ENCODE measurements around the gene DGLUCY. TPM values are rescaled to one million over a fixed set of nuclear protein-coding genes. Genes with fewer than 3 reads are reported as not detected.
"Not testable (repeated sequence)": the region's sequence is repeated elsewhere in the genome, so short reads cannot be mapped to it uniquely, and the experiment has no call there.

The DGLUCY gene
- total RNA-seq, 2 donors from 2014 or later, result 70.5 to 90.5 TPM

DNA sequence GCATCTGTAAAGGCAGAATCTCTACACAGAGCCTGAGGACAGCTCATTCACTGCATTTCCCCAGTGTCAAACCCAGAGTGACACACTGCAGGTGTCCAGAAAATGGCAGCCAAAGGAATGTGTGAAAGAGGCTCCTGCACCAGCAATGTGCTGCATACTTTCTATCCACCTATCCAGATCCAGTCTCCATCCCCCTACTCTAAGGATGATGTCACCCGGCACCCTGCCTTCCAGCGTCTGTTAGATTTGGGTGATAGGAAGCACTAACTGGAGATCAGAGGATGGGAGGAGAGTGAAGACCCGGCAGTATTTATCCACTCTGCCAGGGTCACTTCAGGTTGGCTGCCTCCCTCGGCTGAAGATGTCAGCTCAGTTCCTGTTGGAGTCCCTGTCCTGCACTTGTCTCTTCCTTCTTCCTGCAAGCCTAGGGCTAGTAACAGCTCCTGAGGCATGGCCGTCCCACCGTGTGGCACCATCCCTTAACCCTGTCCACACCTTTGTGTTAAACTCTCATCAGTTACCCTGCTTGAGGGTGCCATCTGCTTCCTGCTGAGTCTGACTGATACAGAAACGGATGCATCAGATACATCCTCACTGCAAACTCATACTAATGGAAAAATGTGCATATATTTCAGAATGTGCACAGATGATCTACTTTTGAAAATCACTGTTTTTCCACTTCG lies 143.6 kb downstream of the DGLUCY start:
- no peaks in the 10 kb centered on the region for H3K36me3 Mint-ChIP-seq (ENCODE audit: insufficient read depth in 2 of 2)
- H3K27me3 Mint-ChIP-seq (ENCODE audit: low read depth), result no peaks in the 10 kb centered on the region
- DNase-seq (no peak), ATAC-seq (replicated peaks in 1 of 2) (peak; percentile 22 to 41)
- peak overlapping the region; percentile 31 to 34 for H3K4me3 Mint-ChIP-seq
- peaks cover 80% of the 10 kb centered on the region for H3K4me1 Mint-ChIP-seq (ENCODE audit: low read depth)
- H3K9me3 Mint-ChIP-seq, result no peaks in the 10 kb centered on the region
- peak overlapping the region; percentile 70 for H3K27ac Mint-ChIP-seq

DNA sequence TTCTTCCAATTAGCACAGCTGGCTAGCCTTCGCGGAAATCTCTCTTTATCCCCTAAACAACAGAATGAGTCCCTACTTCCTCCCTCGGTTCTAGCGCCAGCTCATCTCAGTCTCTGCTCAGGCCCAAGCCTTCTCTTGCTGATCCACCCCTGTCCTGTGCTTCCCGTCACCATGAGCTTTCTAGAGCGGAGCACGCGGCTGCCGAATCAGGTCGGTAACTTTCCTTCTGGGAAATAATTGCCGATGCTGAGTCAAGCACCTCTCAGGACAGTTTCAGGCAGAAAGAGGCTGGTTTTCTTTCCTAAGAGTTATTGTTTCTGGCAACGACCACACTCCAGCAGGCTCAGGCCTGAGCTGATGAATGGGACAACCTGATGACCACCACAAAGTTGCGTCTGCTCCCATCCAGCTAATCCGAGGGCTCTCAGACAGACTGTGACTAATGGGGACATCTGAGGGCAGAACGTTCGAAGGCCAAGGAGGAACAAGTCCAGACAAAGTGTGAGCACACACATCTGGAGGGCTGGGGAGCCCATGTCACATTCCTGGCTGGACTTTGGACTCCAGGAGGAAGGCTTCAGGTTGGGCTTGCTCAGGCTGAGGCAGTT lies 144.2 kb downstream of the DGLUCY start:
- ATAC-seq (replicated peaks in 1 of 2) (peak in 1 of 2 donors; percentile 16), DNase-seq (no peak)

DNA sequence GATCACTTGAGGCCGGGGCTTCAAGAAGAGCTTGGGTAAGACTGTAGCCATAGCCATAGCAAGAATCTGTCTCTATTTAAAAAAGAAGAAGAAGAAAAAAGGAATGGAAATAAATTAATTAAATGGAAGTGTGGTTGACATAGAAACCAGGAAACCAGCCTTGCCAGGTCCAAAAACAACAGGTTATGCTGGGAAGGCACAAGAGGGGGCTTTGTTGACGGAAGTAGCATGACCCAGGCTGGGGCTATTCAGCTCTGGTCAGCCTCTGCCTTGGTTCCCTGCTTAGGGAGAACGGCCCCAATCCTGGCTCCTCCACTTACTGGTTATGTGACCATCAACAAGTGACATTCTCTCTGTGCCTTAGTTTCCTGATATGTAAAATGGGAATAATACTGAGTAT lies 145.0 kb downstream of the DGLUCY start:
- no peak for ATAC-seq (replicated peaks in 1 of 2)
- no peaks in the 10 kb centered on the region for H3K9me3 Mint-ChIP-seq
- peaks cover 86% of the 10 kb centered on the region for H3K4me1 Mint-ChIP-seq (ENCODE audit: low read depth)
- no peaks in the 10 kb centered on the region for H3K36me3 Mint-ChIP-seq (ENCODE audit: insufficient read depth in 2 of 2)
- H3K27ac Mint-ChIP-seq, result peak overlapping the region; percentile 18
- DNase-seq, result no peak
- no peak overlapping the region for H3K4me3 Mint-ChIP-seq
- no peaks in the 10 kb centered on the region for H3K27me3 Mint-ChIP-seq (ENCODE audit: low read depth)

More for the DNA sequence above, 144.2 kb downstream of the DGLUCY start:
- no peaks in the 10 kb centered on the region for H3K36me3 Mint-ChIP-seq (ENCODE audit: insufficient read depth in 2 of 2)
- H3K9me3 Mint-ChIP-seq, result no peaks in the 10 kb centered on the region
- no peaks in the 10 kb centered on the region for H3K27me3 Mint-ChIP-seq (ENCODE audit: low read depth)
- peaks cover 80% of the 10 kb centered on the region for H3K4me1 Mint-ChIP-seq (ENCODE audit: low read depth)
- H3K27ac Mint-ChIP-seq, result peak overlapping the region; percentile 70
- H3K4me3 Mint-ChIP-seq, result peak overlapping the region in 1 of 2 donors; percentile 34

DNA sequence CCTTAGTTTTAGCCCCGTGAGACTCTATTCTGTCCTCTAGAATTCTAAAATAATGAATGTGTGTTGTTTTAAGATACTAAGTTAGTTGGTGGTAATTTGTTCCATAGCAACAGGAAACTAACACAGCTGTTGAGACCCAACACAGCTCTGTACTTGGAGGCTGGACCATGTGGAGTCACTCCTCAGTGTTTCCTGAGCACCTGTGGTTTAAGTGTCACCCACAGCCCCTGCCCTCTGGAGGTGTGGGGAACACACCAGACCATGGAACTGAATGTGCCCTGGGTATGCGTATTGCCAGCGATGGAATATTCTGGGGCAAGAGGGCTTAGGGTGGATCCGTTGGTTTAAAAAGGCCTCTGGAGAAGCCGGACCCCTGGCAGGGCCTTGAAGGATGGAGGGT lies 147.2 kb downstream of the DGLUCY start:
- no peak overlapping the region for H3K4me3 Mint-ChIP-seq
- no peaks in the 10 kb centered on the region for H3K36me3 Mint-ChIP-seq (ENCODE audit: insufficient read depth in 2 of 2)
- peaks cover 86% of the 10 kb centered on the region for H3K4me1 Mint-ChIP-seq (ENCODE audit: low read depth)
- peak overlapping the region; percentile 29 for H3K27ac Mint-ChIP-seq
- ATAC-seq (replicated peaks in 1 of 2), result peak; percentile 70 to 81
- no peaks in the 10 kb centered on the region for H3K9me3 Mint-ChIP-seq
- no peaks in the 10 kb centered on the region for H3K27me3 Mint-ChIP-seq (ENCODE audit: low read depth)
- peak; percentile 46 to 65 for DNase-seq

DNA sequence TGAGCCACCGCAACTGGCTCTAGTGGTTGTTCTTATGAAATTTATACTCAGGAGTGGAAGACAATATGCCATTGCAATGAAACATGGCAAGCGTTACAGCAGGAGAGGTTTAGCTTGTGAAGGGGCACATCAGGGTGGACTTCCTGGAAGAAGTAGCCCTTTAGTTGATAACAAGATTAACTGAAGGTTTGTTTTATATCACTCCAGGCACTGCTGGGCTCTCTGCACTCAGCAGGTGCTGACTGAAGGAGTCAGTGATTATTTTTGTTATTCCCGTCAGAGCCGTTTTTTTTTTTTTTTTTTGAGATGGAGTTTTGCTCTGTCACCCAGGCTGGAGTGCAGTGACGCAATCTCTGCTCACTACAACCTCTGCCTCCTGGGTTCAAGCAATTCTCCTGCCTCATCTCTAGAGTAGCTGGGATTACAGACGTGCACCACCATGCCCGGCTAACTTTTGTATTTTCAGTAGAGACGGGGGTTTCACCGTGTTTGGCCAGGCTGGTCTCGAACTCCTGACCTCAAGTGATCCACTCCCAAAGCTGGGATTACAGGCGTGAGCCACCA lies 148.2 kb downstream of the DGLUCY start:
- ATAC-seq (replicated peaks in 1 of 2) (no peak), DNase-seq (no peak)
- H3K27ac Mint-ChIP-seq, result no peak overlapping the region
- H3K36me3 Mint-ChIP-seq (ENCODE audit: insufficient read depth in 2 of 2), result no peaks in the 10 kb centered on the region
- no peaks in the 10 kb centered on the region for H3K27me3 Mint-ChIP-seq (ENCODE audit: low read depth)
- peaks cover 77% of the 10 kb centered on the region for H3K4me1 Mint-ChIP-seq (ENCODE audit: low read depth)
- H3K9me3 Mint-ChIP-seq, result no peaks in the 10 kb centered on the region
- no peak overlapping the region for H3K4me3 Mint-ChIP-seq

DNA sequence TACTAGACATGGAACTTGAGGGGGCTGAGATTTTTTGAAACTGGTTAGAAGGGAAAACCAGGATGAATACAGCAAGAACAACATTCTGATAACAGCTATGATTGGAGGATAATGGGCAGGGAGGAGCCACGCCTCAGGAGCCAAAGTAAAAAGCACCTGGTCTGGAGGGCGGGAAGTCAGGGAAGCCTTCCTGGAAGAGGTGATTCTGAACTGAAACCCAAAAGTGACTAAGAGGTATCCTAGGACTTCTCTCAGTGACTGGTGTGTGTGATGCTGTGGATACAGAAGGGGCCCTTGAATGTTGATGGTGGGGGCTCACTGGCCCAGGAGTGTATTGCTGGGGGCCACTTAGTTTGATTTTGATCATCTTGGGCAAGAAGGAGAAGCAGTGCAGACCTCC lies 149.5 kb downstream of the DGLUCY start:
- Mint-ChIP-seq H3K4me1 (ENCODE audit: low read depth) (peaks cover 76% of the 10 kb centered on the region), H3K36me3 (ENCODE audit: insufficient read depth in 2 of 2) (peaks cover 0 to 2% of the 10 kb centered on the region in 2 donors), H3K4me3 (peak overlapping the region; percentile 69 to 72), H3K9me3 (no peaks in the 10 kb centered on the region), H3K27ac (peak overlapping the region; percentile 78), H3K27me3 (ENCODE audit: low read depth) (no peaks in the 10 kb centered on the region)
- ATAC-seq (replicated peaks in 1 of 2) (no peak), DNase-seq (no peak)

DNA sequence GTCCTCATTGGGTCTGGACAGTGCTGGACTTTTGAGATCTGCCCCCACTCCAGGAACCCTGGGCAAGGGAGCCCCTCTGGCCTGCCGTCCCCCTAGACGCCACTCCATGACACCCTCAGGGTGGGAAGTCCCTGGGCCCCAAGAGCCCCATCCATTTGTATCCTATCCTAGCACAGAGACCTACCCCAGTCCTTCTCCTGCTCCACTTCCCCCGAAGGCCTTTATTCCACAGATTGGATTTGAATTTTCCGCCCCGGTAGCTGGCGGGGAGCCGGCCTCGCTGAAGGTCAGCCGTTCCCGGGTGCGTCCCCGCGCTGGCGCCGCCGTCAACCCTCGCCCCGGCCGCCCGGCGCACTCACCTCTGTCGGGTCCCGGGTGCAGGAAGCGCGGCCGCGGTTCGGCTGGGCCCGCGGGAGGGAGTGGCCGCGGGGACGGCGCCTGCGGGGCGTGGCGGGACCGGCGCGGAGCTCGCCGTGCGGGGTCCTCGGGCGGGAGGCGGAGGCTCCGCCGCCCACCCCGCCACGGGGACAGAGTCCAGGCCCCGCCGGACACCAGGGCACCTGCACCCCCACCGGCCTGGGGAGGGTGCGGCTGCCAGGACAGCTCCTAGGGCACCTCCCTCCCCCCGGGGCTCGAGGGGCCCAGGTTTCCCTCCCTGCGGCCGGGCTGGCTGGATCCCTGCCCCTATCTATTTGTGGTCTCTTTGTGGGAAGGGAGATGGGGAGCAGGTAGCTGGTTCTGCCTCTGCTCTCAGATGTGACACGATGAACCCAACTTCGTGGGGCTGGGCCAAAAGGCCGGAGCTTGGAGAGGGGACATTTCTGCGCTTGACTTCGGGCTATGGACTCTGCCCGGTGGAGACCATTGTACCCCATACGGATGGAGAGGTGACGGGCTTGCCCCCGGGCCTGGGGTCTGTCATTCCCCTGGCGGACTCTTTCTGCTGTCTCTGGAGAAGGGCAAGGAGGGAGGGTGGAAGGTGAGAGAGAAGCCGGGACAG lies 150.6 kb downstream of the DGLUCY start:
- no peaks in the 10 kb centered on the region for H3K27me3 Mint-ChIP-seq (ENCODE audit: low read depth)
- no peaks in the 10 kb centered on the region for H3K9me3 Mint-ChIP-seq
- DNase-seq (peak; percentile 49 to 72), ATAC-seq (replicated peaks in 1 of 2) (peak; percentile 53 to 77)
- H3K36me3 Mint-ChIP-seq (ENCODE audit: insufficient read depth in 2 of 2), result peaks cover 0 to 2% of the 10 kb centered on the region in 2 donors
- H3K27ac Mint-ChIP-seq, result peak overlapping the region; percentile 45
- H3K4me3 Mint-ChIP-seq, result peak overlapping the region; percentile 69 to 74
- H3K4me1 Mint-ChIP-seq (ENCODE audit: low read depth), result peaks cover 70% of the 10 kb centered on the region

DNA sequence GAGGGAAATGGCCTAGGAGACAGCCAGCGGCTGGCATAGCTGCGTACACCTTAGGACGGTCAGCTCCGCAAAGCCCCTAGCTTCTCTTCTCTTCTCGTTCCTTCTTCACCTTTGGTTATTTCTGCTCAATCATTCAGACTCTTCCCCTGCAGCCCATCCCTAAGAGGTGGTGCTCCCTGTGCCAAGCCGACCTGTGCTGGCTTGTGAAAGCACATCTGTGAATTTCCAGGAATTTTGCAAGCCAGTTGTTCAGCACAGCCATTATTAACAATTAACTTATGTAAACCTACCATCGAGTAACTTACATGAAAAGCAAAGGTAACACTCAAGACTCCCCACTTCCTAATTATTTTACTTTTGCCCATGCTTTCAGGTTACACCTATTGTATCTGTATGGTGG lies 151.5 kb downstream of the DGLUCY start:
- ATAC-seq (replicated peaks in 1 of 2) (no peak), DNase-seq (no peak)
- peaks cover 62% of the 10 kb centered on the region for H3K4me1 Mint-ChIP-seq (ENCODE audit: low read depth)
- peak overlapping the region; percentile 61 to 74 for H3K4me3 Mint-ChIP-seq
- H3K27me3 Mint-ChIP-seq (ENCODE audit: low read depth), result no peaks in the 10 kb centered on the region
- peak overlapping the region; percentile 67 for H3K27ac Mint-ChIP-seq
- H3K36me3 Mint-ChIP-seq (ENCODE audit: insufficient read depth in 2 of 2), result peaks cover 0 to 2% of the 10 kb centered on the region in 2 donors
- no peaks in the 10 kb centered on the region for H3K9me3 Mint-ChIP-seq

DNA sequence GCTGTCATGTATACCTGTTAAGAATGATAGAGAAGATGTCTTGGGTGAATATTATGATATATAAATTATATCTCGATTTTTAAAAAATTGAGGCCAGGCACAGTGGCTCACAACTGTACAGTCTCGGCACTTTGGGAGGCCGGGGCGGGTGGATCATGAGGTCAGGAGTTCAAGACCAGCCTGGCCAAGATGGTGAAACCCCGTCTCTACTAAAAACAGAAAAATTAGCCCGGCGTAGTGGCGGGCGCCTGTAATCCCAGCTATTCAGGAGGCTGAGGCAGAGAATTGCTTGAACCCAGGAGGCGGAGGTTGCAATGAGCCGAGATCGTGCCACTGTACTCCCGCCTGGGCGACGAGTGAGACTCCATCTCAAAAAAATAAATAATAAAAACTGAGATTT lies 152.4 kb downstream of the DGLUCY start:
- H3K4me1 Mint-ChIP-seq (ENCODE audit: low read depth), result peaks cover 53% of the 10 kb centered on the region
- not testable (repeated sequence) for ATAC-seq (replicated peaks in 1 of 2); H3K36me3 Mint-ChIP-seq (ENCODE audit: insufficient read depth in 2 of 2); H3K9me3 Mint-ChIP-seq; H3K27me3 Mint-ChIP-seq (ENCODE audit: low read depth); DNase-seq; H3K27ac Mint-ChIP-seq
- peak overlapping the region in 1 of 2 donors; percentile 61 for H3K4me3 Mint-ChIP-seq

DNA sequence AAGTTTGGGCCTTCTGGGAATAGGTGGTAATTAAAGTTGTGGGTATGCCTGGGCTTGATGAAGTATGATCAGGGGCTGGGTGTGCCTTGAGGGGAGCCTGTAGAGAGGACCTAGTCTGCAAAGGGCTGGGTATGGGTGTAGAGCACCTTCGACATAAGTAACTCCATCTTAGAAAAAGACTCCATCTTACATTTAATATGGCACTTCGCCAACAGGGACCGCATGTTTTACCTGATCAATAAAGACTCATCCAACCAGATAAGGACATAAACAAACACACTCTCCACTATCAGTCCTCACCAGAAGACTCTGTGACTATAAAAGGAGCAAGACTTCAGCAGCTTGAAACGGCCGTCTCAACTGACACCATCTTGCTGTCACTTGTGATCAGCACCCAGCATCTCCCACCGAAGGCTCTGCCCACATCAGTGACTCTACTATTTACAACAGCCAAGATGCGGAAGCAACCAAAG lies 154.1 kb downstream of the DGLUCY start:
- Mint-ChIP-seq H3K9me3 (no peaks in the 10 kb centered on the region), H3K4me3 (no peak overlapping the region), H3K27me3 (ENCODE audit: low read depth) (no peaks in the 10 kb centered on the region), H3K36me3 (ENCODE audit: insufficient read depth in 2 of 2) (peaks cover 2 to 6% of the 10 kb centered on the region in 2 donors), H3K4me1 (ENCODE audit: low read depth) (peaks cover 38% of the 10 kb centered on the region), H3K27ac (peak overlapping the region; percentile 12)
- no peak for DNase-seq
- no peak for ATAC-seq (replicated peaks in 1 of 2)

DNA sequence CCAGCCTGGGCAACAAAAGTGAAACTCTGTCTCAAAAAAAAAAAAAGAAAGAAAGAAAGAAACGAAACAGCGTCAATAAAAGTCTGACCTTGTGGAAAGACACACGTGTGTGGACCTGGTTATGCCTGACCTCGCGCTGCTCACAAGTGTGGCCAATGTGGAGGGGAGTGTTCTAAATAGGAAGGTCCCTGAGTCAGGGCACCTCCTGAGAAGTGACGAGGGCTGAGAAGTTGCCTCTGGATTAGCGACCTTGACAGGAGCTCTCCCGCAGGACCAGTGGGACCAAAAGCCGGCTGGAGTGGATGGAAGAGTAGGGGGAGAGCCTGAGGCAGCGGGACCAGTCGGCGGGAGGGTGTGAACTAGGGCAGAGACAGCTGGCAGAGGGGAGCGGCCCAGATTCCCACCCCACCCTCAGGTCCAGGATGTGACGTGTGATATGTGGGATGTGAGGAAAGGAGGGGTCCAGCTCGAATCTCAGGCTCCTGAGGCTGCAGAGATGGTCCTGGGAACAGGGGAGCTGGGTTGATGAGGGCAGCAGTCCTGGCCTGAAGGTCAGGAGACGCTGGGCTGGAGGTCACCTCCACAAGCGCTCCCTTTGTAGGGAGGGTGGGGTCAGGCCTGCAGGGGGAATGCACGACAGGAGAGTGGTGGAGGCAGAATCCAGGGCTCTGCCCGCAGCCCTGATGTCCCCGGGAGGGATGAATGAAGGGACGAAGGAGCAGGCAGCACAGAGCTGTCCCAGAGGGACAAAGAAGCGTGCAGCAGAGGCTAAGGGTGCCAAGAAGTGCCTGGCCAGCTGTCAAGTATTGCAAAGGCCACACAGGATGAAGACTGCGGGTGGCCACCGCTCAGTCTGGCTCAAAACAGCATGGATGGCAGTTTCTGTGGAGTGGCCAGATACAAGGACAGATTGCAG lies 155.5 kb downstream of the DGLUCY start:
- H3K4me1 Mint-ChIP-seq (ENCODE audit: low read depth), result peaks cover 26% of the 10 kb centered on the region
- ATAC-seq (replicated peaks in 1 of 2), result no peak
- no peak for DNase-seq
- no peaks in the 10 kb centered on the region for H3K9me3 Mint-ChIP-seq
- H3K36me3 Mint-ChIP-seq (ENCODE audit: insufficient read depth in 2 of 2), result peaks cover 2 to 6% of the 10 kb centered on the region in 2 donors
- H3K4me3 Mint-ChIP-seq, result no peak overlapping the region
- no peaks in the 10 kb centered on the region for H3K27me3 Mint-ChIP-seq (ENCODE audit: low read depth)
- H3K27ac Mint-ChIP-seq, result no peak overlapping the region

DNA sequence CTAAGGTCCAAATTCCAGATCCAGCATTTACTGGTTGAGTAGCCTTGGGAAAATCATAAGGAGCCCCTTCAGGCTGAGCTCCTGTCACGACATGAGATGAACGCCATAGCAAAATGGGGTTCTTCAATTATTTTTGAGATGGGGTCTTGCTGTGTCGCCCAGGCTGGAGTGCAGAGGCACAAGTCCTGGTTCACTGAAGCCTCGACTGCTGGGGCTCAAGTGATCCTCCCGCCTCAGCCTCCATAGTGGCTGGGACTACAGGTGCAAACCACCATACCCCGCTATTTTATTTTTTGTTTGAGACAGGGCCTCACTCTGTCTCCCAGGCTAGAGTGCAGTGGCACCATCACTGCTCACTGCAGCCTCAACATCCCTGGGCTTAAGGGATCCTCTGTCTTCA lies 156.3 kb downstream of the DGLUCY start:
- Mint-ChIP-seq H3K27me3 (ENCODE audit: low read depth) (no peaks in the 10 kb centered on the region), H3K9me3 (no peaks in the 10 kb centered on the region), H3K4me3 (no peak overlapping the region), H3K27ac (no peak overlapping the region), H3K36me3 (ENCODE audit: insufficient read depth in 2 of 2) (peaks cover 2 to 6% of the 10 kb centered on the region in 2 donors), H3K4me1 (ENCODE audit: low read depth) (peaks cover 19% of the 10 kb centered on the region)
- DNase-seq (no peak), ATAC-seq (replicated peaks in 1 of 2) (no peak)
